HG03095 (cell line): ENCODE measurements around the gene PRKAG2.
"Not testable (repeated sequence)": the region's sequence is repeated elsewhere in the genome, so short reads cannot be mapped to it uniquely, and the experiment has no call there.

ENCODE experiments used
- ATAC-seq: cut with Tn5 transposase; IDR thresholded peaks from one replicate; pipeline ENCODE4 v1.9.1; 2021; ENCODE audit warnings: moderate library complexity; ENCODE audit not compliant: unreplicated experiment

The PRKAG2 gene

DNA sequence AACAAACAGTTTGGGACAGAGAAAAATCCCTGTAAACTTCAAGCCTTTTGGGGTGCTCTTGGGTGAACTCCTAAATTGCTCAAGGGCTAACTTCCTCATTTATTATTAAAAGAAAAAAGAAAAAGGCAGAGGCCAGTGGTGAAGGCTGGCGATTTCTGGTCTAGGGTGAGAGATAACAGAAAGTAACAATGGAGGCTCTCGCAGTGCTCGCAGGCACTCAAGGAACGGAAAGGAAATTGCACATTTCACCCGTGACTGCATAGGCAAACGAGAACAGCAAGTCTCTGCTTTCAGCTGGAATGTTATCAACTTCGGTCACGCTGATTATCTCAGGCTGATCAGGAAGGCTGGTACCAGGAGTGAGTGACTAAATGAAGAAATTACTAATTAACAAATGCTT, 70.7 kb downstream of the PRKAG2 start:
- ATAC-seq, result no peak

DNA sequence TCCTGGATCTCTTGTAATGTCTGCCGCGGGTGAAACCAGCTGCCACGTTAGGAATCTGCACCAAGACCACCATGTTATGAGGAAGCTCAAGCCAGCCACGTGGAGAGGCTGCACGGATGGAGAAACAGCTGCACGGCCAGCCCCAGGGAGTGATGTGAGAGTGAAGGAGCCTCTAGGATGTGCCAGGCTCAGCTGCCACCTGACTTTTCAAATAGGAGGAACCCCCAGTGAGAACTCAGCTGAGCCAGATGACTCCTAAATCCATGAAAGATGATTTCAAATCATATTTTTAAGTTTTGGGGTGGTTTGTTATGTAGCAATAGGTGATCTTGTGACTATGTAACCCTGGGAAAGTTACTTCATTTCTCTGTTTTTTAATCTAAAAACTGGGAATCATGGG, 71.7 kb downstream of the PRKAG2 start:
- ATAC-seq, result no peak

DNA sequence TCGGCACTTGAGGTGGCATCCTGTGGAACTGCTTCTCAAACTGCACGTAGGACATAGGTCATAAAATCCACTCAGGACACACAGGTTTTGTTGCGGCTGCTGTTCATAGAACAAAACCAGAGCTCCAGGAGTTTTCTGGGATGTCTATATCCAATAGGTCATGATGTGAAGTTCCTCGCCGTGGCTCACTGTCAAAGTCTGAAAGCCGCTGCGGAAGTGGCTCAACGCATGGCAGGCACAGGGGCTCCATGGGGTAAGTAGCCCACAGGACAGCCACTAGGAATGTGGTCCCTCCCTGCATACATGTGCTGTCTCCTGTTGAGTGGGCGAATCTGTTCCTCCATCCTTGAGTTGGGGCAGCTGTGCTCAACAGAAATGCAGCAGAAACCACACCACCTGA, 72.2 kb downstream of the PRKAG2 start:
- no peak for ATAC-seq

DNA sequence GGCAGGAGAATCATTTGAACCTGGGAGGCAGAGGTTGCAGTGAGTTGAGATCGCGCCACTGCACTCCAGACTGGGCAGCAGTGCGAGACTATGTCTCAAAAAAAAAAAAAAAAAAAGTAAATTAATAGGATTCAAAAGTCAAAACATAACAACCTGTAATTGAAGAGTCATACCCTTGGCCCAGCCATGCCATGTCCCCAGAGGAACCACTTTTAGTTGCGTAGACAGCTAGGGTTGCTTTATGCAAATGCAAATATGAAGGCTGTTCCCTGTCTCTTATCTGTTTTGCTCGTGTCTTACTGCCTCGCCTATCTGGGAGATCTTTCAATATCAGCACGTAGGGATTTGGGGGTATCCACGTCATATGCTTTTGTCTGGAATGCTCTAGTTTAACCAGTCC, 73.1 kb downstream of the PRKAG2 start:
- ATAC-seq, result no peak

- ATAC-seq, result no peak
Observed at GRCh38 chr7:151802469-151802846, 74.5 kb downstream of the PRKAG2 start.

GRCh38 chr7:151801782-151802468, 75.0 kb downstream of the PRKAG2 start:
- no peak for ATAC-seq

GRCh38 chr7:151801291-151801690, 75.6 kb downstream of the PRKAG2 start:
- ATAC-seq, result no peak

DNA sequence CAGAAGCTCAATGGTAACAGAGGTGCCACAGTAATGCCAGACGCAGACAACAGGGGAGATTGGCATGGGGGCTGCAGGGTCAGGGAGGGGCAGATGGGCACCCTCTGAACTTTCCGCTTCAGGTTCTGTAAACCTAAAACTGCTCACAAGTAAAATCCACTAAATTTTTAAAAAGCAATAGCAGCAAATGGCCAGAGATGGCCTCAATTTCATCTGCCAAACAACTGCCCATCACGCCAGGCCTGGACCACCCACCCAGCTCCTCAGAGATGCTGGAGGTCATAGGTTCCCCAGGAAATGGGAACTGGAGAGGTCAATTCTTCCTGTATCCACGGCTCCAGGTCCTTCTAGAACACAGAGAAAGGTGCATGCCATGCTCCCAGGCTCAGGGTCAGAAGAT, 76.1 kb downstream of the PRKAG2 start:
- ATAC-seq, result no peak

GRCh38 chr7:151800391-151800790, 76.5 kb downstream of the PRKAG2 start:
- ATAC-seq, result no peak

GRCh38 chr7:151799506-151799905, 77.4 kb downstream of the PRKAG2 start:
- no peak for ATAC-seq

DNA sequence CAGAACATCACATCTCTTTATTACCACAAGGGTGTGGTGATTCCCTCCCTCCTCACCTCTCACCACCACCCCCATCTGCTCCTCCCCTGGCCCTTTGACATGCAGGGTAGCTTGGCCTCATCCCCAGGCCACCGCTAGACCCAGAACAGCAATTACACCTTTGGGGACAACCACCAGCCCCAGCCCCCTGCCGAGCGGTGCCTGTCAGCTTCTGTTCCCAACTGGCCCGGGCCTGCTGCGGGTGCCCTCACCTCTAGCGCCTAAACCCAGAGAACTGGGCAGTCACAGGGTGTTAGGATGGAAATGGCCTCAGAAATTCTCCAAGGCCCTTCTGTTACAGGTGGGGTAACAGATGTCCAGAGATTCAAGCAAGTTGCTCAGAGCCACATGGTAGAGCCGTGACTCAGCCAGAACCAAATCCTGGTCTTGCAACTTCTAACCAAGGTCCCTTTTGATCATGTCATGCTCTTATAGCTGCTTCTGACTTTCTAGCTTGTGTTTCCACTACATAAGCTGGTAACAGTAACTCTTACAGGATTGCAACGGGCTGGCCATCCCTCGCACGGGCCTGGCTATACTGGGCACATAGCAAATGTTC, 78.0 kb downstream of the PRKAG2 start:
- ATAC-seq, result no peak

- not testable (repeated sequence) for ATAC-seq
Observed at GRCh38 chr7:151797667-151798307, 79.1 kb downstream of the PRKAG2 start.

DNA sequence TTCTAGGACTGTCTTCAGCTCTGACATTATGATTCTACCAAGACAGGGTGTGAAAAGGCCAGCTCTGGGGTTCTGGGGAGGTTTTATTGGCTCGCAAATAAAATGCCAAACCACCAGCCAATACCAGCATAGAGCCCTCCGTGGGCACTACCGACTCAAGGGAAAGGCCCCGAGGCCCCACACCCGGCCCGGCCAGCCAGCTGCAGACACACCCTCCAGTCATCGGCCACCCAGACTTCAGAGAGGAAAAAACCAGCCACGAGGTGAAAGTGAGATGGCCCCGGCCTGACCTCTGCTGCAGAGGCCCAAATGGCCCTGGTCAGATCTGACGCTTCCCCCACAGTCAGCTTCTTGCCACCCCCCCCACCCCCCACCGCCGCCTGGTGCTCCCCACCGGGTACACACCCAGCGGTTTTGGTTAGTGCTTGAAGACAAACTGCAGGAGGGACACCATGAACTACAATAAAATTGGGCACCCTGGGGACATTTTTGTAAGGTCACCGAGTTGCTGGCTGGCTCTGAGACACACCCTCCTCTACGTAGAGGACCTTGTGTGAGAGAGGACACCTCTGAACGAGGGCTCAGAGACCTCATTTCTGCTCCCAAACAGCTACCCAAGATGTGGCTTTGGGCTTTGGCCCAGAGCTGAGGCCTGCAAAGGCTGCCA, 79.9 kb downstream of the PRKAG2 start:
- ATAC-seq, result no peak

DNA sequence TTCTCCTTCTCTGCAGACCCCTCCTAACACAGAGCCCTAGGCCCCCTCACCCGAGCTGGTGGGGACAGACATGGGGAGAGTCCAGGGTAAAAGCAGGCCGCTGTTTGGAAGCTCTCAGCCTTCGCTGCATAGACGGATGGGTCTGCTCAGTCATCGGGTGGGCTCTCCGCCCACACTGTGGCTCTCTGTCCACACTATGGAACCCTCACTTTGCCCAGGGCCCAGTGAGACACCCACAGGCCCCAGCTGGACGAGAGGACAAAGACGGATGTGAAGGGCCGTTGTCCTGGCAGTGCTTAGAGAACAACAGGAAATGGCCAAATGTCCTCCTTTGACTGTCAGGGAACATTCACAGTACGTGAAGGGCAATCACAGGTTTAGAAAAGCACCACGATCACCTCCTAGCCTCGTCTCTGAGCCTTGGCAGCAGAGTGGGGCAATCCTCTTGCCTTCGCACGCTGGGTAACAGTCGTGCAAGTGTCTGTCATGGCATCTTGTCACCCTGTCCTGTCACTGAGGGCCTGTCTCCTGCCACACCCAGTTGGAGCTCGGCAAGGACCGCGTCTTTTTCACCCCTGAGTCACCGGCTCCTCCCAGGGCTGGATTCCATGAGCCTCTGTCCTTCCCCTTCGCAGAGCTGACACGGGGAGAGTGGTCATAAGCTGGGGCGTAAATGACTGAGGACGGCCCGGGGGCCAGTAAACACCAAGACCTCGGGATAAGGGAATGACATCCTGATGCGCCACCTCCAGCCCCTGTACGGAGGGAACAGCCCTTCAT, 80.6 kb downstream of the PRKAG2 start:
- ATAC-seq, result no peak

- peak; percentile 62 for ATAC-seq
Observed at GRCh38 chr7:151795168-151795811, 81.6 kb downstream of the PRKAG2 start.

GRCh38 chr7:151794508-151795167, 82.3 kb downstream of the PRKAG2 start:
- ATAC-seq, result no peak

- ATAC-seq, result no peak
Observed at GRCh38 chr7:151793991-151794507, 82.9 kb downstream of the PRKAG2 start.

GRCh38 chr7:151793531-151793951, 83.4 kb downstream of the PRKAG2 start:
- no peak for ATAC-seq

DNA sequence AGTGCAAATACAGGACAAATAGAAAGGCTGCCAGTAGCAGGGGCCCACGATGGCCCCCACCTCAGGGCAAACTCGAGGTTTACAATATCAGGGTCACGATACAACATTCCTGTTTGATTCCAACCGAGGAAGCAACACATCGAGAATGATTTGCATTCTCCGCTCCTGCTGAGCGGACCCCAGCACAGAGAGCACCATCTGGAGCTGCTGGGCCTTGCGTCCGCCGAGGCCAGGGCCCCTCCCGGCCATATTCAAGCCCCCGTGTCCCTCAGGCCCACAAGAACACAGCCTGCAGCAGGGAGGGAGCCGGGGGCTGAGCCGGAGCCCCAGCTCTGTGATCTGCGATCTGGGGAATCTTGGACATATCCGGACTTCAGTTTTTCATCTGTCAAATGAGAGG, 84.3 kb downstream of the PRKAG2 start:
- no peak for ATAC-seq

DNA sequence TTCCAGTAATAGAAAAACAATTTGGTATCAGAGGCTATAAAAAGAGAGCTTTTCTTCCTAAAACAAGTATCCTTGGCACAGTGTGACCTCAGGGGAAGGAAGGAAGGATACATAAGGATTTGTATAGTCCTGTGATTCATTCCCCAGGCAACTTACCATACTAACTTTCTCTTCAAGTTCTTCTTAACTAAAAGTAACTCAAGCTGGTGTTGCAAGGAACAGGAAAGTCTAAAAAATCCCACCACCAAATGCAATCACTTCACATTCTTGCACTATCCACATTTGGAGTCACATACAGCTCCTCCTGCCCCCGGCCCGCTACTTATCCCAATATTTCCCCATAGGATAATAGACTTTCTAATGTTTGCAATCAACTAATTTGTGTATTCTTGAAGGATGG, 84.8 kb downstream of the PRKAG2 start:
- no peak for ATAC-seq
